K562 (cell line): ENCODE results near the gene CDKL1. TPM values are rescaled to one million over a fixed set of nuclear protein-coding genes. Genes with fewer than 3 reads are reported as not detected.
A peak's percentile ranks its signal among the peaks of the same experiment; 100 is the strongest.

Experiments used
- ARID1B ChIP-seq: fragments of 450-650 bp; IDR thresholded peaks from 2 replicates; pipeline ENCODE4 v1.6.1; 2016; ENCODE audit warnings: antibody characterized with exemption, mild to moderate bottlenecking, inconsistent platforms
- CC2D1A ChIP-seq: fragments of 450-650 bp; IDR thresholded peaks from 2 replicates; pipeline ENCODE4 v1.6.1; 2017; ENCODE audit warnings: mild to moderate bottlenecking
- CREM ChIP-seq: IDR thresholded peaks from 2 replicates; pipeline ENCODE4 v1.6.1; 2014; ENCODE audit warnings: antibody characterized with exemption, low read depth
- FOXA3 ChIP-seq, 2 experiments: fragments of 450-650 bp in 1 of 2; sonication (generic) in 1 of 2; formaldehyde crosslinking; IDR thresholded peaks in 1 of 2; conservative IDR thresholded peaks in 1 of 2; 2 replicates each; pipeline versions ENCODE4 v1.4.0 to v1.8.0; 2020 to 2022; ENCODE audit warnings: mild to moderate bottlenecking in 2 of 2, missing genetic modification reagents in 1 of 2
- GTF2E2 ChIP-seq: fragments of 200-800 bp; sonication (Bioruptor generic); IDR thresholded peaks from 2 replicates; pipeline ENCODE4 v1.6.1; 2016; ENCODE audit warnings: missing genetic modification characterization, missing compliant biosample characterization
- HOMEZ ChIP-seq: fragments of 250-450 bp; sonication (Bioruptor Pico); IDR thresholded peaks from 2 replicates; pipeline ENCODE4 v1.4.0; 2020; ENCODE audit warnings: mild to moderate bottlenecking, moderate library complexity
- JUND ChIP-seq, 2 experiments: IDR thresholded peaks; 2 replicates in 1 of 2; 3 replicates in 1 of 2; pipeline ENCODE4 v1.6.1; 2011; ENCODE audit warnings: borderline replicate concordance in 2 of 2, low read depth in 2 of 2, low read length in 2 of 2, improper control_type of control experiment in 1 of 2, missing biosample characterization in 1 of 2, missing genetic modification characterization in 1 of 2, missing genetic modification reagents in 1 of 2
- MED1 ChIP-seq: sonication (generic); formaldehyde crosslinking; IDR thresholded peaks from 2 replicates; pipeline ENCODE4 v1.8.1; 2023; ENCODE audit warnings: missing genetic modification reagents, borderline replicate concordance
- NBN ChIP-seq: fragments of 450-650 bp; IDR thresholded peaks from 2 replicates; pipeline ENCODE4 v1.6.1; 2016; ENCODE audit warnings: low read depth, mild to moderate bottlenecking
- NCOA4 ChIP-seq: fragments of 450-650 bp; IDR thresholded peaks from 2 replicates; pipeline ENCODE4 v1.6.1; 2018; ENCODE audit warnings: mild to moderate bottlenecking; ENCODE audit not compliant: partially characterized antibody
- NFE2 ChIP-seq: IDR thresholded peaks from 2 replicates; pipeline ENCODE4 v1.6.1; 2014; ENCODE audit warnings: antibody characterized with exemption, low read depth
- NR3C1 ChIP-seq: sonication (generic); formaldehyde crosslinking; IDR thresholded peaks from 2 replicates; pipeline ENCODE4 v1.8.1; 2022; ENCODE audit warnings: missing genetic modification reagents
- SMARCA4 ChIP-seq: fragments of 450-650 bp; IDR thresholded peaks from 2 replicates; pipeline ENCODE4 v1.6.1; 2016
- SMARCA5 ChIP-seq: fragments of 450-650 bp; IDR thresholded peaks from 2 replicates; pipeline ENCODE4 v1.6.1; 2016
- SREBF1 ChIP-seq: fragments of 150-350 bp; IDR thresholded peaks from 2 replicates; pipeline ENCODE4 v1.6.1; 2014; ENCODE audit warnings: antibody characterized with exemption, low read depth, low read length, borderline replicate concordance
- STAT5A ChIP-seq: IDR thresholded peaks from 2 replicates; pipeline ENCODE4 v1.6.1; 2012; ENCODE audit warnings: low read length, inconsistent platforms, borderline replicate concordance
- TAL1 ChIP-seq: fragments of 450-650 bp; IDR thresholded peaks from 2 replicates; pipeline ENCODE4 v1.6.1; 2016; ENCODE audit warnings: mild to moderate bottlenecking
- TEAD4 ChIP-seq, 2 experiments: sonication (generic) in 1 of 2; formaldehyde crosslinking in 1 of 2; IDR thresholded peaks; 2 replicates each; pipeline versions ENCODE4 v1.6.1 to v1.8.0; 2012 to 2022; ENCODE audit warnings: borderline replicate concordance in 1 of 2, inconsistent platforms in 1 of 2, low read length in 1 of 2, mild to moderate bottlenecking in 1 of 2, missing genetic modification reagents in 1 of 2
- TRIM24 ChIP-seq, 2 experiments: fragments of 450-650 bp; IDR thresholded peaks; 2 replicates each; pipeline ENCODE4 v1.6.1; 2016
- YBX1 ChIP-seq: fragments of 450-650 bp; IDR thresholded peaks from 2 replicates; pipeline ENCODE4 v1.7.1; 2016; ENCODE audit warnings: mild to moderate bottlenecking
- ZNF133 ChIP-seq: fragments of 250-450 bp; sonication (Bioruptor Pico); IDR thresholded peaks from 2 replicates; pipeline ENCODE4 v1.4.0; 2020; ENCODE audit warnings: mild to moderate bottlenecking
- ZNF644 ChIP-seq: fragments of 200-800 bp; sonication (Bioruptor generic); IDR thresholded peaks from 2 replicates; pipeline ENCODE4 v1.6.1; 2016; ENCODE audit warnings: low read depth, missing genetic modification characterization, missing compliant biosample characterization
- ZNF766 ChIP-seq: fragments of 200-800 bp; sonication (Bioruptor generic); conservative IDR thresholded peaks from 2 replicates; pipeline ENCODE4 v1.6.1; 2016; ENCODE audit warnings: missing genetic modification characterization, missing compliant biosample characterization
- polyA plus RNA-seq, 8 experiments: library from polyadenylated mRNA; depleted of rRNA in 4 of 8; stranded (reverse) in 5 of 8; unstranded in 3 of 8; fragments of >200 nt; fragmentation: Nextera tagmentation in 2 of 8; fragmentation: Illumina TruSeq in 1 of 8; extraction: Ambion mirVana in 2 of 8; extraction: Trizol in 1 of 8; gene quantifications; 2 replicates each; pipeline versions ENCODE4 v1.2.1 to v1.2.3, GENCODE V29; 2011 to 2014; ENCODE audit warnings: inconsistent platforms in 1 of 8, missing spikeins in 1 of 8
- total RNA-seq, 7 experiments: library from RNA; depleted of rRNA in 6 of 7; stranded (reverse); fragments of >200 nt in 6 of 7; fragmentation: Illumina TruSeq in 2 of 7; extraction: Trizol in 2 of 7; gene quantifications; 2 replicates each; pipeline versions ENCODE4 v1.2.1 to v1.2.3, GENCODE V29; 2011 to 2021; ENCODE audit warnings: low replicate concordance in 1 of 7
- TF ChIP-seq, protein P1 (sequence below): fragments of 250-450 bp; sonication (Bioruptor Pico); IDR thresholded peaks from 2 replicates; pipeline ENCODE4 v1.5.1; 2021; ENCODE audit warnings: mild to moderate bottlenecking
- TF ChIP-seq, protein P2 (sequence below): sonication (generic); IDR thresholded peaks from 2 replicates; pipeline ENCODE4 v1.6.1; 2016

Gene CDKL1
- total and polyA plus RNA-seq, 9 of the 15 experiments (the other 6 are each of a cell fraction or from before 2014, with no cell fraction given), result 2.3 to 35.0 (median 7.5) TPM

DNA sequence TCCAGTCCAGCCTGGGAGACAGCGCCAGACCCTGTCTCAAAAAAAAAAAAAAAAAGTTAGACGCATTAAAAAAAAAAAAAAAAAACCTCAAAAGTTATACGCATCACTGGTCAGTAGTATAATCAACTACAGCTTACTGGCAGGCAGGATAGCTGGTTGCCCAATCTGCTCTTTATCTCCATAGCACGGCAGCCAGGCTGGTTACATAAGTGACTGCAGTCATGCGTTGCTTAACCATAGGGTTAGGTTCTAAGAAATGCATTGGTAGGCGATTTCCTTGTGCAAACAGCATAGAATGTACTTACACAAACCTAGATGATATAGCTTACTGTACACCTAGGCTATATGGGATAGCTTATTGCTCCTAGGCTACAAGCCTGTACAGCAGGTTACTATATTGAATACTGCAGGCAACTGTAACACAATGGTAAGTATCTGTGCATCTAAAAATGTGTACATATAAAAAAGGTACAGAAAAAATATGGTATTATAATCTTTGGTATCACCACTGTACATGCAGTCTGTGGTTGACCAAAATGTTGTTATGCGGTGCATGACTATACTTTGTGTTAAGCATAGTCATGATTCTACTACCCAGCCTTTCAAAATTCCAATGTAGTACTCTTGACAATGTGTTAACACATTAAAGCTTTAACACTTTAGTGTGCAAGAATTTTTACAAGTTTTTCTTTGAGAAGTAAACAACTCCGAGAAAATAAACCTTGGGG, 92.8 kb downstream of the CDKL1 start (continued):
- TF ChIP-seq CC2D1A (0 out of 2 replicates have a peak, but pooled peaks have one; percentile 12), GTF2E2 (tag) (no peak), NR3C1 (CRISPR knock-in tag) (no peak), CREM (peak; percentile 26; the same call in 1 of the 2 replicates), ZNF766 (CRISPR knock-in tag) (no peak), TRIM24 (IDR thresholded peaks at IDR 0.05) (peak; percentile 76 to 81), SMARCA5 (no peak), SMARCA4 (peak; percentile 56; the same call in 1 of the 2 replicates), NBN (no peak), STAT5A (peak; percentile 66), FOXA3 (CRISPR knock-in tag; conservative IDR thresholded peaks at IDR 0.05 in 1 of 2, IDR thresholded peaks at IDR 0.05 in 1 of 2) (peak in 1 of 2 experiments; percentile 63; a peak in 2 of 4 replicates), MED1 (CRISPR knock-in tag) (no peak), ARID1B (peak; percentile 67), SREBF1 (no peak), TAL1 (peak; percentile 58), TEAD4 (IDR thresholded peaks at IDR 0.05; ENCODE audit: low read length) (peak; percentile 79), TEAD4 (CRISPR knock-in tag; IDR thresholded peaks at IDR 0.05; ENCODE audit: borderline replicate concordance) (no peak), NFE2 (0 out of 2 replicates have a peak, but pooled peaks have one; percentile 28), ZNF133 (CRISPR knock-in tag) (no peak), YBX1 (no peak), HOMEZ (no peak), NCOA4 (no peak), JUND (IDR thresholded peaks at IDR 0.05; ENCODE audit: borderline replicate concordance, low read depth, low read length) (peak; percentile 36; the same call in 1 of the 2 replicates), JUND (tag; IDR thresholded peaks at IDR 0.05; ENCODE audit: borderline replicate concordance, low read depth, low read length) (no peak), ZNF644 (tag) (no peak)
- TF ChIP-seq, protein P1, sequence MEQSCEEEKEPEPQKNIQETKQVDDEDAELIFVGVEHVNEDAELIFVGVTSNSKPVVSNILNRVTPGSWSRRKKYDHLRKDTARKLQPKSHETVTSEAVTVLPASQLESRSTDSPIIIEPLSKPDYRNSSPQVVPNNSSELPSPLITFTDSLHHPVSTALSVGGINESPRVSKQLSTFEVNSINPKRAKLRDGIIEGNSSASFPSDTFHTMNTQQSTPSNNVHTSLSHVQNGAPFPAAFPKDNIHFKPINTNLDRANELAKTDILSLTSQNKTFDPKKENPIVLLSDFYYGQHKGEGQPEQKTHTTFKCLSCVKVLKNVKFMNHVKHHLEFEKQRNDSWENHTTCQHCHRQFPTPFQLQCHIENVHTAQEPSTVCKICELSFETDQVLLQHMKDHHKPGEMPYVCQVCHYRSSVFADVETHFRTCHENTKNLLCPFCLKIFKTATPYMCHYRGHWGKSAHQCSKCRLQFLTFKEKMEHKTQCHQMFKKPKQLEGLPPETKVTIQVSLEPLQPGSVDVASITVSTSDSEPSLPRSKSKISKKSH (CRISPR knock-in tag), result no peak
- TF ChIP-seq, protein P2, sequence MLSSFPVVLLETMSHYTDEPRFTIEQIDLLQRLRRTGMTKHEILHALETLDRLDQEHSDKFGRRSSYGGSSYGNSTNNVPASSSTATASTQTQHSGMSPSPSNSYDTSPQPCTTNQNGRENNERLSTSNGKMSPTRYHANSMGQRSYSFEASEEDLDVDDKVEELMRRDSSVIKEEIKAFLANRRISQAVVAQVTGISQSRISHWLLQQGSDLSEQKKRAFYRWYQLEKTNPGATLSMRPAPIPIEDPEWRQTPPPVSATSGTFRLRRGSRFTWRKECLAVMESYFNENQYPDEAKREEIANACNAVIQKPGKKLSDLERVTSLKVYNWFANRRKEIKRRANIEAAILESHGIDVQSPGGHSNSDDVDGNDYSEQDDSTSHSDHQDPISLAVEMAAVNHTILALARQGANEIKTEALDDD, result peak; percentile 99
